ENCODE data around the gene MEIS2.

MEIS2 gene

DNA sequence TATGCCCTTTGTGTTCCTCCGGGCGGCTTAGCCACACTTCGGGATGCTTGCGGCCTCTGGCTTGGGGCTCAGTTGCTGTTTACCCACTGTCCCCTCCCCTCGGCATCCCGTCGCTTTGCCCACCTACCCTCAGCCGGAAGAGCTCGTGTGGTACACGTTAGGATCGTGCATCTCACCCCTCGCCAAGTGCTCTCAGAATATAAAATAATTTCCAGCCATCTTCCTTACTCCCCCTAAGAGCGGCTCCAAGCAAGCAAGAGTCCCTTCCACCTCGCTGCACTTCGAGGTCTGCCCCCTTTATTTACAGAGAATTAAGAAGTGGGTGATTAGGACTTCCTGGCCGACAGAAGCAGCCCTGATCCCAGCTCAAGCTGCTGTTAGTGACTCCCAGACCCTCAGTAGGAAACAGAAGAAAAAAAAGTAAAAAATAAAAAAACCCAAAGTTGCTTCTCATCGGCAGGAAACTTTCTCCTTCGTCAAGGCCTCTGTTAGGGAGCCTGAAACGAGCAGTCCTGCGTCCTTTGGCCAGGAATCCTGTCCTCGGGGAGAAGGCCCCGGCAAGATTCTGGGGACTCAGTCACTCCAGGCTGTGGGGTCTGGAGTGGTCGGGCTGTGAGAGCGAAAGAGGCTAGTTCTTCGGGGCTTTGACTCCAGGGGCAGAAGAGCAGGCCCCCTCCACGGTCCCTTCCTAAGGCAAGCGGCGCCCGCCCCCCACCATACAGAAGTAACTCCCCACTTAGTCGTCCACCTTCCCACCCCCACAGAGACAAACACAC is 3.0 kb downstream of the MEIS2 start:
- no peak for DNase-seq

DNA sequence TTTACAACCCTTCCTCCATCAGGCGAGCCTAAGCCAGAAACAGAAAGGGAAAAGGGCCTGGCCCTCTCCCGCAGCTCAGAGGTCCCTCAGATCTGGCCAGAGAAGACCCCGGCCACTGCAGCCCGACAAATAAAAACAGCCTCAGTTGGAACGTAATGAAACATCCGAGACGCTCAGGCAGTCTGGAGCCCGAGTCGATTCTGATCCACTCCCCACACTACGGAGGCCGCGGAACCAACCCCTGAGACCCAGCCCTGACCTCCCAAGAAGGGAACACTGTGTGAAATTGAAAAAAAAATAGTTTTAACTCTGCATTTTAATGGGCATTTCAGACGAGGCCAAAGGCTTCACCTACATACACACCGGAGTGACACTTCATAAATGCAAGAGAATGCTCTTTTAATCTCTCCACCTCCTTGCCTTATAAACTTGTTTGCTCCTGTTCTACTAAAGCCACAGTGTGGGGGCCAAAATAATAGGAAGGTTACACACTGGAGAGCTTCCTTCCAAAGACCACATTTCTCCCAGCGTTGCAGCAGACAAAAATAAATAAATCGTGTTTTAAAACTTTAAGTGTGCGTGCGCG is 3.7 kb downstream of the MEIS2 start:
- no peak for DNase-seq

DNA sequence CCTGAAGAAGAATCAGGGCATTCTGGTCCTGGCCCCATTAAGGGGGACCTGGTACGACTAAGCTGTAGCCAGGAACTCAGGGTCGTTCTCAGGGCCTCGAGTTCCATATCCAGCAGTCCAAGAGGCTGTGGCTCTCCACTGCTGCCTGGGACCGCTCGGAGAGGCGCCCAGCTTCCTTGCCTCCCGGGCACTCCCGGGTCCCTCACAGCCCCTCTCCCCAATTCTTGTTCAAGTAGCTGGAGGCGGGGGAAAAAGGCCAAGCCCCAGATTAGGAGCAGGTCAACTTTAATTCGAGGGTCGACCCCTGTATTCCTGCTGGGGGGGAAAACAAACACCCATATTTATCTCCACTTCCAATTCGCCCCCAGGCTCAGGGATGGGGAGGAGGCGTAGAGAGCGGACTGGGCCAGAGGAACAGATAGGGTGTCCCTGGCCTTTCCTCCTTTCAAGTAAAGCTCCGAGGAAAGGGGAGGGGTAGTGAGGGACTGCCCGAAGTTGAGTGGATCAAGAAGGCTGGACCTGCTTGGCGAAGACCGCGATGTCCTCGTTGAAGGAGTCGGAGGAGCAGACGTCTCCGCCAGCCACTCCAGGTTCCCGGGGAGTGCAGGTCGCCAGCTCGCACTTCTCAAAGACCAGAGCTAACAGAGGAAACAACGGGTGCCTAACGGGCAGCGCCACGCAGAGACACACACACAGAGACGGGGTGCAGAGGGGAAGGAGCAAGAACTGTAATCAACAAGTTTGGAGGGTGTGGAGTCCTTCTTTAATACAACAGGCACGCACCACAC is 4.4 kb downstream of the MEIS2 start:
- DNase-seq, result no peak

GRCh38 chr15:37094915-37095711 is 5.2 kb downstream of the MEIS2 start:
- no peak for DNase-seq

DNA sequence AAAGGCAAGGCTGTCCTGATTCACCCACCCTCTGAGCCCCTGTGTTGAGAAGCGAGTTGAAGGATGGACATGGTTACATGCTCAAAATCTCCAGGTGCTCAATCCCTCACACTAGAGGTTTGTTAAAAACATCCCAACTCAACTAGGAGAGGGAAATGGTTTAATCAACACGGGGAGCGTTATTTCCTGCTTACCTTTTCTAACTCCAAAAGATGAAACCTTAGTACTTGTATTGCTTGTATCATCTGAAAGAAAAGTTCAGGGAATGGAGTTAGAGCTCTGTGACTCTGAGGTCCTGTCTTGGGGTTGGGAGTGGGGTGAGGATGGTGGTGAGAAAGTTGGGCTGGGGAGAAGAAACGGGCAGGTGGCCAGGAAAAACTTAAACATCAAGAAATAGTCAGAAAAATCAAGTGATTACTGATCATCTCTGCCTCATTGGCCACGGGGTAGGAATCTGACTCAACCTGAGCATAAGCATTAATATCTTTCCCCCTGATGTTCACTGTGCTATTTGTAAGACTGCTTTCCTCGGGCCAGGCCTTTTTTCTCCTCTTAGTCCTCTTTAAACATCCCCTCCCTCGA is 5.9 kb downstream of the MEIS2 start:
- no peak for DNase-seq

GRCh38 chr15:37093480-37094332 is 6.6 kb downstream of the MEIS2 start:
- DNase-seq, result no peak

- no peak for DNase-seq
Measured at GRCh38 chr15:37090543-37091175, 9.7 kb downstream of the MEIS2 start.

DNA sequence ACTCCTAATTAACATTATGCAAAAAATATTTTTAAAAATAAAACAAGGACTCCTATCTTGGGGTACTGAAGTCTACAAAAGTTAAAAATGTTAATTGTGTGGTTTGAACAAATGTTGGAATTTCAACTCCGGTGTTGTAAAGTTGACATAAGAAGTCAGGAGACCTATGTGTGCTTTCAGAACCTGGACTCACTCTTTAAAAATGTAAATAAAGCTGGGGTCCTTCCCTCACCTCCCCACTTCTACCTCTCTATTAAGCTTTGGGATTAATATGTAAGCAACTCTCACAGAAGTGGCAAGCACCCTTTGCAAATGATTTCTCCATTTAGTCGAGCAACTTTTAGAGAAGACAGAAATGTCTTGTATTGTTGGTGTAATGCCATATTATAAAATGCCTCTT is 11.9 kb downstream of the MEIS2 start:
- no peak for DNase-seq

DNA sequence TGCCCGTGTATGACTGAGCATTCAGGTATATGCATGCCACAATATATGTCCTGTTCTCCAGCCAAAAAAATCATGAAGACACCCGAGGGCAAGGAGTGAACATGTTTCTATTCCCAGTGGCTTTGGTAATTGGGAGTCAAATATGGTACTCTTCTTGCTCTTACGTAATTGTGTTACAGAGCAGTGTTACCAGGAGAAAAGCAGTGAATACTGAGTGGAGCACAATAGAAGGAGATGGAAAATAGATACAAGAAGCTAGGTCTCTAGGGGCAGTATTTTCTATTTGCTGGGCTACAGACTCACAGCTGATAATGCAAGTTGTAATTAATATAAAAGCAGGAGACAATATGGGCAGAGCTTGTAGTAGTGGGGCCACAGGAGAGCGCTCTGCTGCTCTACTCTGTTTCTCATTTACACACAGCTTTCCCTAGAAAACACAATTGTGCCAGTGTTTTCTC is 13.2 kb downstream of the MEIS2 start:
- DNase-seq, result no peak

- DNase-seq, result no peak
Measured at GRCh38 chr15:37086521-37086920, 13.8 kb downstream of the MEIS2 start.

- DNase-seq, result no peak
Measured at GRCh38 chr15:37086120-37086519, 14.2 kb downstream of the MEIS2 start.

GRCh38 chr15:37084602-37085001 is 15.7 kb downstream of the MEIS2 start:
- no peak for DNase-seq

DNA sequence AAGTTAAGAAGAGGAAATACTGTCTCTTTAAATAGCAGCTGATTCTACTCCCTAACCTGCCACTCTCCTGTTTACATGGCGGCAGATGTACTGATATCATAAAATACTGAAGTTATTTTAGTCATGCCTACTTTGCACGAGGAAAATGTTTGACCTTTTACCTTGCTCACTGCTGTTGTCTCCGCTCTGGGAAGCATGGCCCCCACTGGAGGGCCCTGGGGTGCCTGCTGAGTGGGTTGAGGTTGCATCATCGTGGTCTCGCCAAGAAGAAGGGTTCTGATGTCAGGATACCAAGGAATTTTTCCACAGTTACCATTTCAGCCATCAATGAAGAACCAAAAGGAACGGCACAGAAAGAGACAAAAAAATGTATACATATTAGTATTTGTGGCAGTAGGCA is 16.7 kb downstream of the MEIS2 start:
- no peak for DNase-seq

DNA sequence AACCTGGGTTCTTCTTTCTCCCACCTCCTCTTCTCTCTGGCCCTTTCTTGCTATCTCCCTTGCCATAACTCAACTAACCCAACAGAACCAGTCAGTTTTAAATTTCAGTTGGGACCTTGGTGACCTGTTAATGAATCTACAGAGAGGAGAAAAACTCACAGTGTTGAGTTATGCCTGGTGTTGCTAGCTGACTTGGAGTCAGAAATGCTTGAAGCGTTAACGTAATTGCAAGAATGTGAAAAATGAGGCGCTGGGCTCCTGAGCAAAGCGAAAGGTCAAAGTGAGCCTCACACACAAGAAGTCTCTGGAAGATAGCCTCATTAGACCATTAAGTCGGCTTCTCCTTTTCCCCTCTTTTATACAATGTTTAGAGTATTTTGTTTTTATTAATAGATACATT is 18.4 kb downstream of the MEIS2 start:
- DNase-seq, result no peak

DNA sequence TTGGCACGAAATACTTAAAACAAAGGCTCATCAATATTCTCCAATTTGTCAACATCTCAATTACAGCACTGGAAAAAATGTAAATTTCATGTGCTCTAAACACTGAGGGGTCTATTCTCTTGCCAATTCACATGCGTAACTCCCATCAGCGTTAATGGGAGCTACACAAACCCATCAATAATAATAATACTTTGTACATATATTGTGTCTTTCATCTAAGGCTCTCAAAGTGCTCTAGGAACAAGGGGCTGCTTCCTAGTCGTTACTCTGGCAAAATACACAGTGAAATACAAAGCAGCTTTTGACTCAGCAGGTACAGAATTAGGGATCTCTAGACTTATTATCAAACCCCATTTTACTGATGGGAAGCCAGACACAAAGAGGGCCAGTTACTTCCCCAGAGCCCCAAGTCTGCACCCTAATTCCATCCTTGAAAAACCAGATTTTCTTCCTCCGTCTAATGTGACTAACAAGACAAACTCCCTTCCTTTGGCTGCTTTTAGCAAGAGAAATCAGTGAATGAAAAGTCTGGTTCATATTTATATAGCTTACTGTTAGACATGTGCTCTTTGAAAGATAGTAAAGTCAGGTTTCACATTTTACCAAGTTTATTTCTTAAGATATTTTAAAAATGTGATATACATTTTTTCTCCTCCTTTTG is 20.0 kb downstream of the MEIS2 start:
- no peak for DNase-seq

GRCh38 chr15:37079726-37080125 is 20.6 kb downstream of the MEIS2 start:
- DNase-seq, result no peak

GRCh38 chr15:37078566-37078965 is 21.8 kb downstream of the MEIS2 start:
- DNase-seq, result no peak

- no peak for DNase-seq
Measured at GRCh38 chr15:37077623-37078351, 22.6 kb downstream of the MEIS2 start.

- no peak for DNase-seq
Measured at GRCh38 chr15:37076543-37076942, 23.8 kb downstream of the MEIS2 start.

- DNase-seq, result no peak
Measured at GRCh38 chr15:37075777-37076176, 24.6 kb downstream of the MEIS2 start.

Data from NCI-H1092 treated with DMSO at 0.1 percent for 48 hours (cell line).